Stimulated activated CD8-positive, alpha-beta memory T cell treated with anti-CD3 and anti-CD28 coated beads, Interleukin-2, amount 100 ng/mL, for 48 hours (primary cell): ENCODE data around the gene BATF.
A peak's percentile ranks its signal among the peaks of the same experiment; 100 is the strongest.
"Not testable (repeated sequence)": the region's sequence is repeated elsewhere in the genome, so short reads cannot be mapped to it uniquely, and the experiment has no call there.

Experiments used
- DNase-seq, 2 donors: peaks; one replicate each; pipeline ENCODE4 v3.0.0-alpha.2; 2020; ENCODE audit warnings: low read depth in 2 of 2

BATF gene, protein sequence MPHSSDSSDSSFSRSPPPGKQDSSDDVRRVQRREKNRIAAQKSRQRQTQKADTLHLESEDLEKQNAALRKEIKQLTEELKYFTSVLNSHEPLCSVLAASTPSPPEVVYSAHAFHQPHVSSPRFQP

DNA sequence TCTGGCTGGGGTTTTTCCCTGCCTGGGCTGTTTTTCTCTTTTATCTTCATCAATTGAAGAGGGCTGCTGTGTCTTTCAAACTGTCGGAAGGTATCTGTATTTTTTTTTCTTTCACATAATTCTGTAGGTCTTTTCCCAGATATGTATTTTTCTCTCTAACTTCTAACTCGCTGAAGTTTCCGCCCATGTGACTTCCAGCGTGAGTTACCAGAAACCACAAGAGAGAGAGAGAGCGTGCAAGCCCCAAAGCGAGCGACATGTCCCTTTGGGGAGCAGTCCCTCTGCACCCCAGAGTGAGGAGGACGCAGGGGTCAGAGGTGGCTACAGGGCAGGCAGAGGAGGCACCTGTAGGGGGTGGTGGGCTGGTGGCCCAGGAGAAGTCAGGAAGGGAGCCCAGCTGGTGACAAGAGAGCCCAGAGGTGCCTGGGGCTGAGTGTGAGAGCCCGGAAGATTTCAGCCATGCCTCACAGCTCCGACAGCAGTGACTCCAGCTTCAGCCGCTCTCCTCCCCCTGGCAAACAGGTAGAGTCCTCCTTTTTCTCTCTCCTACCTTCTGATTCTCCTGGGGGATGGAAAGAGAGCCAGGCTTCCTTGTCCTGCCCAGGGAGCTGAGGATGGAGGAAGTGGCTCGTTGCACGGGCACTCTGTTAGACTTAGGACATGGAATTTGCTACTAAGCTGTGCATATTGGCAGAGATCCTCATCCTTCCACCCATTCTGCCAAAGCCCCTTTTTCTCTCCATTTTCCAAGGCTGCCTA is at the start of gene BATF:
TSS of gene BATF (plus strand) at position 246 of the 759 bp plus-strand sequence. CDS start at position 460, 214 bp downstream.
- peak; percentile 57 to 64 for DNase-seq

DNA sequence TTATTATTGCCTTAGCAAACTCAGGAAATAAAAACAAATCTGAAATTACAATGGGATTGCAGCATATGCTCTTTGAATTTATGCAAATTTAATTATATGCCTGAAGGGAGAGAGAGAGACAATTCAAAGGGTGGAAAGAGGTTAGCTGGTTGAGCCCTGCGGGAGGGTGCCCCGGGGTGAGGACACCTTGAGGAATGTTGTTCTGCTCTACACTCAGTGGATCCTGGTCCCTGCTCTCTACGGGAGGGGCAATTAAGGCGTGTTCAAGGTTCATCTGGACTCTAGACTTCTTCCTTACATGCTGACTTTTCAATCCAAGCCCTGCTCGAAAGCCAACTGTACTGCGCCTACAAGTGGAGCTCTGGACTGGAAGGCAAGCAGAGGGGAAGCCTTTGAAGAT is 48.1 kb upstream of the BATF start:
- not testable (repeated sequence) for DNase-seq

DNA sequence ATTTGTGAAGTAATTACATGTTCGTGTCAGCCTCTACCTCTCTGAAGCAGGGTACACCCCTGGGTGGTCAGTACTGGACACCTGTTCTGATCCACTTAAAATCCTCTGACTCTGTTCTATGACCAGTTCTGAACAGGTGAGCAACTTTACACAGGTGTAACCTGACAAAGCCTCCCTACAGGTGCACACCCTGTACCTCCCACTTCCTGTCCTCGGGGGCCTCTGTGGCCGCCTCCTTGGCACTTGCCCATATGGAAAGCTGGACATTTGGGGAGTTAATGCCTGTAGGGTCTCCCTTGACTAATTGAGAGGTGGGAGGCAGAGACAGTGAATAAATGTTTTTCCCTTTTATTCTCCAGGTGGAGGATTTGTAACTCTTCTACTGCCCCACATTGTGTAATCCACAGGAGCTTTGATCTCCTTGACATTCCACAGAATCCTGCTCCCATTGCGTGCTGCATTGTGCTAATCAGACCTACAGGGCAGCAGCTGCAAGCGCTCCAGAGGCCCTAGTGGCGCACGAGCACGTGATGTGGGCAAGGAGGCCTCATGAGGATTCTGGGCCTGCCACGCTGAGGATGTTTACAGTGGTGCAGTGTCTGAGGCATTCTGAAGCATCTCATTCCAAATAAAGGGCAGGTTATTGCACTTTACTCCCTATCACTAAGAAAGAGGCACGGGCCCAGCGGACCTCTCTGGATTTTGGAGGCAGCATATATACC is 45.8 kb upstream of the BATF start:
- DNase-seq: no peak

DNA sequence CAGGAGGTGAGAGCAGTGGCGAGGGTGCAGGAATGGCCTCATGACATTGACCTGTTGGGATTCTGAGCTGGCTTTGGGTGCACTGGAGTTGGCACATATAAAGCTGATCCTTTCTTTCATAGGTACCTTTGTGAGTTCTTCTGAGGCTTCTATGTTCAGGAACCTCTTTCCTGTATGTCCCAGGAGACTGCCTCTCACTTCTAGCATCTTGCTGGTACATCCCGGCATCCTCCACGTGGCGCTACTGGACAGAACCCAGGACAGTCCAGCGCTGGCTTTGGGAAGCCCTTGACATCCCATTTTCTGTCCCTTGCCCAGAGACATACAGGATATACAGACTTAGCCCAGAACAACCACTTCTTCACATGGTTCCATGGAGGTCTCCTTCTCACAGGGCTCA is 44.4 kb upstream of the BATF start:
- no peak for DNase-seq

DNA sequence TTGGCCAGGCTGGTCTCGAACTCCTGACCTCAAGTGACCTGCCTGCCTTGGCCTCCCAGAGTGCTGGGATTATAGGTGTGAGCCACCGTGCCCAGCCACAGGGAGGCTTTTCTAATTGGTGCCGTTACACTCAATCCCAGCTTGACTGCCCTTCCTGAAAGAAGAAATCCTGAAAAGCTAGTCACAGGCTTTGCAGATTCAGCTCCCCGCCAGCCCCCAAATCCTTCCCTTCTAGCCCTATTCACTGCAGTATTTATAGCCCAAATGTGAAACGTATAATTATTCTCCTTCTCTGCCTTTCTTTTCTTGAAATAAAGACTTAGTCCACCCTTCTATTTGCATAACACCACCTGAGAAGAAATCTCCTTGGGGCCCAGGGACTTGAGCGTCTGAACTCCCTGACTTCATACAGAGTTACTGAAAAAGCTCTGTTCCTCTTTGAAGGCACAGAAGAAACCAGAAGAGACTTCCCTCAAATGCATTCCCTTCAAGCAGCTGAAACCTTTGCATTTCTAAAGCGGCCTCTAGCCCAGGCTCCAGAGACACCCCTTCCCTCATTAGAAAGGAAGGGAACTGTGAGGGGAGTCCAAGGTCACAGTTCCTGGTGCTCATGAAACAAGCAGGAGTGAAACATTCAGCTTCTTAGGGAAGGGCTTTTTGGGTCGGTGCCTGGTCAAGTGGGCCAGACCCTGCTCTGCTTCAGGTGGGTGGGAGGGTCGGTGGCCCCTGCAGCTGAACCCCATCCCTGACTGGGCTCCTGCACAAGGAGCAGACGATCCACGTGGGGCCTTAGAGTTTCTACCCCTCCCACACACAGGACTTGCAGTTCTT is 42.3 kb upstream of the BATF start:
- no peak for DNase-seq

DNA sequence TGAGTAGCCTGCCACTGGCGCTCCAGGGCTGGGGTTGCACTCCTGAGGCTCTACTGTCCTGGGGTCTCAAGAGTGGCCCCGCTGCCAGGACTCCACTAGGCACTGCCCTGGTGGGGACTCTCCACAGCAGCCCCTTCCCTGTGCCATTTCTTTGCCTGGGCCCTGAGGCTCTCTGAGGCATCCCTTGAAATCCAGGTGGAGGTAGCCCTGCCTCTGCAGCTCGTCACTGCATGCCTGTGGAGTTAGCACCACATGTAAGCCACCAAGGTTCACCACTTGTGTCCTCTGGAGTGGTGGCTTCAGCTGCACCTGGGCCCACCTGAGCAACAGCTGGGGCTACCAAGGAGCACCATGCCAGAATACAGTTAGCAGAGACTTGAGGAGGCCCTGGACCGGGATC is 39.9 kb upstream of the BATF start:
- DNase-seq: no peak

DNA sequence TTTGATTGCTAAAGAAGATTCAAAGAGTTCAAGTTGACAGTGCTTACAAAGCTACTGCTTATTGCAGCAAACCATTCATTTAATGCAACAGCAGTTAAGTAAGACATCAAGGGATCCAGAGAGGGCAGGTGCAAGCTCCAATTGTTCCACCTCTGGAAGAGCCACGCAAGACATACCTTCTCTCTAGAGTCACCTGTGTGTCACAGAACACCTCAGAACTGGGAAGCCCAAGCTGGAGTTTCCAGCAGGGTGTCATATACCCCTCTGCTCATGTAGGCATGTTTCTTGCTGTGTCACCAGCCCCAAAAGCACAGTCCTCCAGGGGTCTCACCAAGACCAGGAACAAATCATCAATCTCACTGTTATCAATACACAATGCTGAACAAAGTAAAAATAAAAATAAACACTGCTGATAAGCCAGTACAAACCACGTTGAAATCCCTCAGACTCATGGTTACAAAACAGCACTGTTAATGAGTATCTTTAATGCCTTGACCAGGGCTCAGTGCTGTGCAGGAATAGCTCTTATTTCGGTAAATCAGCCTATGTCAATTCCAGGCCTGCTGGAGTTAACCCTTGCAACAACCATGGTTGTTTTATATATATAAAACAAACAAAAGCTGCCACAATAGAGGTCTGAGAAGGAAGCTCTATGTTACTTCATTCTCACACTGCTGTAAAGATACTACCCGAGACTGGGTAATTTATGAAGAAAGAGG is 37.4 kb upstream of the BATF start:
- no peak for DNase-seq

DNA sequence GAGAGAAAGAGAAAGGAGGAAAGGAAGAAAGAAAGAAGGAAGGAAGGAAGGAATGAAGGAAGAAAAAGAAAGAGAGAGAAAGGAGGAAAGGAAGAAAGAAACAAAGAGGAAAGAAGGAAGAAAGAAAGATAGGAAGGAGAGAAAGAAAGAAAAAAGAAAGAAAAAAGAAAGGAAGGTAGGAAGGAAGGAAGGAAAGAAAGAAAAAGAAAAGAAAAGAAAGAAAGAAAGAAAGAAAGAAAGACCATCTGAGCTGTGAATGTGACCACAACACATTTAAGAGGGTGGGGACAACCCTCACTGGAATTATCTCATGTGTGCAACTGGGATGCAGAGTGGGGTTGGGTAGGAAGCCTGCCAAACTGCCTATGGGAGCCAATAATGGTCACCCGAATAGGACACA is 36.0 kb upstream of the BATF start:
- DNase-seq: no peak

DNA sequence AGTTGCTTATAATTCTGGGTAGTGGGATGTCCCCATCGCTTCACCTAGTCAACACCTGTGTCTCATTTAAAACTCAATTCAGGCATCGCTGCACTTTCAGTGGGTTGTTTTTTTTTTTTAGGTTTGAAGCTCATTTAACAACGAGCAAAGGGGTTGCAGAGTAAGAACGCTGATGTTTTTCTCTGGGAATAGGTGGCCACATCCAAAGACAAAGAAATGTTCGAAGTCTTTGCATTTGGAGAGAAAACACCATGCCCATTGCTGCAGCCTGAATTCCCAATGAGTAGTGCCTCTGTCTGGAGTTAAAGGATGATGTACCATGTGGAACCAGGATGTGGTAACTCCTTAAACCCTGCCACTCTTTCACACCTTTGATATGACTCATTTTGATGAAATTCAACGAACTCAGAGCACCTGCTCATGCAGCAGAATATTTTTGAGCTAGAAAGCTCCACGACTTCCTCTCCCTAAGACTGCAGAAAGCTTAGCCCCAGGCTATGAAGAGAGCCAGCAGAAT is 35.1 kb upstream of the BATF start:
- no peak for DNase-seq

DNA sequence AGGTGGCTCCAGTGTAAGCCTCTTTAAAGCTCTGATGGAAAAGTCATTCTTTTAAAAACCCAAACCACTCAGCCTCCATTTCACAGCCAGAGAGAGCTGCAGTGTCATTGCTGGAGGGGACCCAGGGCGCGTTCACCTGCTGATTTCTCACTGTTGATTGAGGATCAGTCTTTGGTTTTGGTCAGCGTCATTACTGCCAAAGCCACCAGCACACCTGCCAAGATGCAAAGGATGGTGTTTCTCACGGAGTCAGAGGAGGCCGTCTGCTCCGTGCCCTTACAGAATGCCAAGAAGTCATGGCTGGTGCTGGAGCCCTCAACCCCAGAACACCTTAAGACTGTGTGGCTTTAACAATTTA is 32.8 kb upstream of the BATF start:
- no peak for DNase-seq

DNA sequence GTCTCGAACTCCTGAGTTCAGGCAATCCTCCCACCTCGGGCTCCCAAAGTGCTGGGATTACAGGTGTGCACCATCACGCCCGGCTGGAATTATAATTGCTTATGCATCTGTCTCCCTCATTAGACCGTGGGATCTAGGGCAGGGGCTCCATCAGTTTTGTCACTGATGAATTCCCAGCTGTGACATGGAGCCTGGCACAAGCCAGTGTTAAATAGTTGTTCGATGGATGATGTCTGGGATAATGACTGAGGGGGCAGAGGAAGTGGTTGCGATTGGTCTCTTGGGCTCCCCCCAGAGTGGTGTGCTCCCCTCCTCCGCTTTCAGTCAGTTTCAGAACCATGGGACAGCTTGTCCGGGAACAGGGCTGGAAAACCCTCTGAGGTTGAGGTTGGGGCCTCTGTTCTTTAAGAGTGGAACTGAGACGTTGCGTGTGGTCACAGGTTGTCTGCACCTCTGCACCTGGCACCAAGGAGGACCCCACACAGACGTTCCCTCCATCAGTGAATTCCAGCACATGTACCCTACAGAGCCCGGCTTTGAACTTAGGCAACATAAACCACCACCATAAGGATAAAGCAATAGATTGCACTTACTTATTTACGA is 30.8 kb upstream of the BATF start:
- no peak for DNase-seq

DNA sequence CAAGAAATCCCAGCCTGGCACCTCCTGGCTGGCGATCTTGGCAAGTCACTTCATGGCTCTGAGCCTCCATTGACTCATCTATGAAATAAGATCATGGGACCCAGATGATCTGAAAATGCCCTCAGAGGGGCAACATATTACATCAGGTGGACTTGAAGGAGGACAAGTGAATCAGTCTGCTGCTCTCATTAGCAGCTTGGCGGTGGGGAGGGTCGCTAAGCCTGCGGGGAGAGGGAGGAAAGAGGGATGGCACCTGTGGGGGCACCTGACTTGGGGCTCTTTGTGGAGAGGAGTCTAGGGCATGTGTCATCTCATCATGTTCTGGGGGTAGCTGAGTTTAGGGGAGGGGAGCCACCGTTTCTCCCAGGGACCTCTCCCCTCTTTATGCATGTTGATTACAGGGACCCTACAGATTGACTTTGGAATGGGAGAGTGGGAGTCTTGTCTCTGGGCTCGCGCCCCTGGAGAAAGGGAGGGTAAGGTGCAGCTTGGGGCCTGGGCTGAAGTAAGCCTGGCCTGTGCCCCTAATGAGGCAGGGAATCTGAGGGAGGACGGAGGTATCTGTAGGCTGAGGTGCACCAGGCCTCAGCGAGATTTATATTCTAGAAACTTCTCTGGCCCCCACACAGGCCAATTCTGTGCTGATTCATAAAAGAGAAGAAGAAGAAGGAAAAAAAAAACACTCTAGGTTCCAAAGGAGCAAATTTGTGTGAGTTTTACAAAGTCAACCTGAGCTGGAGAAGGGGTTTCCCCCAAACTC is 29.3 kb upstream of the BATF start:
- no peak for DNase-seq

DNA sequence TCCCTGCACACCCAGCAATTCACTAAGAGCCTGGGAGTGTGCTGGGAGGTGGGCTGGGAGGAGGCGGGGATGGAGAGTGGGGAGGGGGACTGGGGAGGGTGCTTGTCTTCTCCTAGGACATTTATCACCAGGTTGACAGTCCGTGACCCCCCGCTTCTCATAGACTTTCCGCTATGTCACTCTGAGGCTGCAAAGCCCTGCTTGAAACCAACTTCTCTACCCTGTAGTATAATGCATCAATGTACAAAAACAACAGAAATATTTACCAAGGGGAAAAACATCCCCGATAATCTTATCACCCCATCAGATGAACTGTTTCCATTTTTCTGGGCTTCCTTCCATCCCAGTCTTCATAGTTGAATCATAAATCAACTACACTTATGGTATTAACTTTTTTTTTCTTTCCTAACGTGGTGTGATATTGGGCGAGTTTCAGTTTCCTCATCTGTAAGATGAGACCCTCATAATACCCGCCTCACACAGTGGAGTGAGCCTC is 28.6 kb upstream of the BATF start:
- no peak for DNase-seq

DNA sequence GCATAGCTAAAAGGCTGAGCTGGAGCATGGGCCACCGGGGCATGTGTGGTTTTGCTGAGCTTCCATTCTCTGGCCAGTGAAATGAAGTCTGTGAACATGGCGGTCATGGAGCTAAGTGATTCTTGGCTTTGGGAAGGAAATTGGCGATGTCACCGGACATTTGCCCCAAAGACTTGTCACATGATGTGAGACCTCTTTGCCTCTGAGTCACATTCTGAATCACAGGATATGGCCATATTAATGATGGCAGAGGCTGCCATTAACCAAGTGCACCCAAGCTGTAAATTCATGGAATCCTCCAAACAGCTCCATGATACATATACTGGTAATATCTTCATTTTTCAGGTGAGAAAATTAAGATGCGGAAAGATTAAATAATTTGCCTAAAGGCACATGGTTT is 27.4 kb upstream of the BATF start:
- no peak for DNase-seq

DNA sequence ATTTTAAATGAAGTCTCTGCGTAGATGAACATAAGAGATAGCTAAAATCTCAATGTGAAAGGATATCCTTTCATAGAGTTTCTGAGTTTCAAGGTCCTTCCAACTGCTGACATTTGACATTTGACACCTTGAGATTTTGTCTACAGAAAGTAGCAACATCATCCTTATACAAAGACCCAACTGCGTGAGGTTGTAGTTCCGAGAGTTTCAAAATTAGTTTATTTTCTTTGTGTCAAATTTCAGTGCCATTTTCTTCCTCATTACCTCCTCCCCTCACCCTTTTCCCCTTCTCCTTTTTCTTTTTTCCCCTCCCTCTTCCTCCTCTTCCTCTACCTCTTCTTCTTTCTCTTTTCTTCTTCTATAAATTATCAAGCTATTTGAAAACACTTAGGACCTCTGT is 26.9 kb upstream of the BATF start:
- DNase-seq: no peak

DNA sequence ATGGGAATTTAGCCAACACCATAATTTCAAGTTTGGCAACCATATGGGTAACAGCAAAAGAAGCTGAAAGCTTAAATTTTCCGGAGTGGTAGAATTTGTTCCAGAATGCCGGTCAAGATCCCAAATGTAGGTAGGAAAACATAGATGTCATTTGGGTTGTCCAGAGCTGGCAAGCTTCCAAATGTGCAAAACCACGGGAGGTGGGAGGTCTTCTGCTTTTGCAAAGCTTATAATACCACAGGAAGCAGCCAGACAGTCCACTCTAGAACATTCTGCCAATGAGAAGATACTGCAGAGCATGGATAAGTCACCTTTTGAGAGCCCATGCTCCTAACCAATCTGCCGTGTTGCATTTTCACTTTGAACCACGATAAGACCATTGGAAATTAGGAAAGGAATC is 26.4 kb upstream of the BATF start:
- no peak for DNase-seq

DNA sequence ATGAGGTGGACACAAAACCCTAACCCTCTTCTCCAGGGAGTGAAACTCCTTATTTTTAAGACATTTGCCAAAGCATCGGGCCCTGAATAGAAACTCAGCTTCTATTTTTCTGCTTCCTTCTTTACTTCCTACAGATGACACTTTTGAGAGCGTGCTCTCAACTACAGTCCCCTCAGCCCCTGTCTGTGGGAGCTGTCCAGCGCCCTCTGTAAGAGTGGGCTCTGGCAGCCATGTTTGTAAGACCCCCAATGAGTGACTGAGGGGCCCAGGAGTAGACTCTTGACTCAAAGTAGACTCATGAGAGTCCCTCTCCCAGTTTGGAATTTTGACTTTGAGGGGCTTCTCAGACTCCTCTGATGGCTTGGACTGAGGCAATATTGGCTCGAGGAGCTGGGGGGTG is 25.5 kb upstream of the BATF start:
- DNase-seq: no peak

DNA sequence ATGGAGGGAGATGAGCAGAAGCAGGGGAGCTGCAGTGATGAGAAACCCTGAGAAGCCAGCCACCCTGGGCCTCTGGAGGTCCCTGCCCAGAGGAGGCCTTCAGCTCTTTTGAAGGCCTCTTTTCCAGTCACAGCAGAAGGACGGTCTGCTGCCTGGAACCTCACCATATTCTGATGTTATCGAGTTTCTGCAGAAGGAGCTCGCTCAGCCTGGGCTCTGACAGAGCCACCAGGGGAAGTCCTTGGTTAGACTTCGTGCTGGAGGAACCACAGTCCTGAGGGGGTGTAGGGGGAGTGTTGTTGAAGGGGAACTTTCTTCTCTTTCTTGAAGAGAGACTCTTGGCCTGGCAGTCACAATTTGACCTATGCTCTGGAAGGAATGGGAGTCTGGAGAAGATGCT is 25.1 kb upstream of the BATF start:
- DNase-seq: peak in 1 of 2 donors; percentile 62

DNA sequence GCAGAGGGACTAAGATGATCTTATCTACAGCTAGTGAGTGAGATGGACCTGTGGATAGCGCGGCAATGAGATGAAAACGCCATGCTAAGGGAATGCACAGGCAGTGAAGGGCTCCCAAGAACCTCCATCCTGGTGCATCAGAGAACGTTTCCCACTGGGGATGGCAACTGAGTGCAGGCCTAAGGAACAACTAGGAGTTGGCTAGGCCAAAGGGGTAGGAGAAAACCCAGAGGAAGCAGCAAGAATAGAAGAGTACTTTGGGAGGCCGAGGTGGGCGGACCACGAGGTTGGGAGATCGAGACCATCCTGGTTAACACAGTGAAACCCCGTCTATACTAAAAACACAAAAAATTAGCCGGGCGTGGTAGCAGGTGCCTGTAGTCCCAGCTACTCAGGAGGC is 24.6 kb upstream of the BATF start:
- no peak for DNase-seq
